Measurements from ENCODE around the gene LSAMP. TPM values are rescaled to one million over a fixed set of nuclear protein-coding genes. Genes with fewer than 3 reads are reported as not detected.

LSAMP gene
- total RNA-seq, 1 donor from 2014 or later, result 30.1 TPM

DNA sequence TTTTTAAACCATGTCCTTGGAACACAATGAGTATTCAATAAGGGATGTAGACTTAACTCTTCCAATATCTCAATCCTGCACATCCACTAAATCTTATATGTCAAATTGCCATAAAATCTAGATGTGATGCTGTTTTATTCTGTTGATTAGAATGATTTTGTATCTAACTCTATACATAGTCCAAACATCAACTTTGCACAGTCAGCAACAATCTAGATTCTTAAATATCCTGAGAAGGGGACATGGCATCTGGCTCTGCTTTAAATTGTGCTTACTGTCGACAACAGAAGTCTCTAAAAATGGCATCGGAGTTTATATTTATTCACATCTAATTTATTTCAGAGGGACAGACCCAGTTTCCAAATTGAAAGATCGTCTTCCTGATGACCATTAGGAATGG is 545.8 kb downstream of the LSAMP start:
- peaks cover 37% of the 10 kb centered on the region for H3K27me3 Mint-ChIP-seq (ENCODE audit: low read depth)
- TF ChIP-seq, protein P1, sequence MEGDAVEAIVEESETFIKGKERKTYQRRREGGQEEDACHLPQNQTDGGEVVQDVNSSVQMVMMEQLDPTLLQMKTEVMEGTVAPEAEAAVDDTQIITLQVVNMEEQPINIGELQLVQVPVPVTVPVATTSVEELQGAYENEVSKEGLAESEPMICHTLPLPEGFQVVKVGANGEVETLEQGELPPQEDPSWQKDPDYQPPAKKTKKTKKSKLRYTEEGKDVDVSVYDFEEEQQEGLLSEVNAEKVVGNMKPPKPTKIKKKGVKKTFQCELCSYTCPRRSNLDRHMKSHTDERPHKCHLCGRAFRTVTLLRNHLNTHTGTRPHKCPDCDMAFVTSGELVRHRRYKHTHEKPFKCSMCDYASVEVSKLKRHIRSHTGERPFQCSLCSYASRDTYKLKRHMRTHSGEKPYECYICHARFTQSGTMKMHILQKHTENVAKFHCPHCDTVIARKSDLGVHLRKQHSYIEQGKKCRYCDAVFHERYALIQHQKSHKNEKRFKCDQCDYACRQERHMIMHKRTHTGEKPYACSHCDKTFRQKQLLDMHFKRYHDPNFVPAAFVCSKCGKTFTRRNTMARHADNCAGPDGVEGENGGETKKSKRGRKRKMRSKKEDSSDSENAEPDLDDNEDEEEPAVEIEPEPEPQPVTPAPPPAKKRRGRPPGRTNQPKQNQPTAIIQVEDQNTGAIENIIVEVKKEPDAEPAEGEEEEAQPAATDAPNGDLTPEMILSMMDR (IDR thresholded peaks at IDR 0.05; ENCODE audit: unreplicated experiment), result no peak

DNA sequence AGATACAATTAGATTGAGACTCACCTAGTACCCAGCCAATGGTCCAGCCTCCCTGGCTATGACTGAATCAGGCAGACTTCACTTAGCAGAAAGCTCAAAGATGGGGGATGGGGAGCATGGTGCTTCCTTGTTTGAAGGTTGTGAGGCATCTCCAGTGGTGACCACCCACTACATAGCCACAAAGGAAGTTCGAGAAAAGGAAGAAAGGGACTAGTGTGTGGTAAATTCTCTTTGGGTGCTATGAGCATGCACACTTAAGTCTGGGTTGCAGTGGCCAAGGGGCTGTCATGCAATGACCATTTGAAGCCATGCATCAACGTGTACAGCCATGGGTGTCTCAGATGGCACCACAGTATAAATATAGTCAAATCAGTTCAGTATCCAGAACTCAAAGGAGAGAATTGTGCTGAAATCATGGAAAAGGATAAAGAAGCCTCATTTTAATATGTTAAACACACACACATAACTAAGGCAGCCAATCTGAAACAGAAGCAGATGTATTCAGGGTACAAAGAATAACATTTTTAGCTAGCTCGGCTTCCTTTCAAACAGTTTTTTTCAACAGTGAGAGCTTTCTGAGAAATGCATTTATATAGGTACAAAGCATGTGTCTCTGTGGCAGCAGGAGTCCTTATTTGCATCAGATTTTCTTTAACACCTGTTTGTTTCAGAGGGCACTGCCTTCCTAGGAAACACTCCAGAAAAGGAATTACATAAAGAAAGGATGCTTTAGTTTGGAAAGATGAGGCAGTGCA is 546.5 kb downstream of the LSAMP start:
- Mint-ChIP-seq H3K36me3 (no peaks in the 10 kb centered on the region), H3K4me1 (no peaks in the 10 kb centered on the region), H3K4me3 (no peak overlapping the region), H3K27me3 (ENCODE audit: low read depth) (peaks cover 38% of the 10 kb centered on the region), H3K27ac (no peak overlapping the region), H3K9me3 (no peaks in the 10 kb centered on the region)
- DNase-seq (ENCODE audit: low spot score in 2 of 2, unreplicated experiment in 2 of 2), result no peak
- TF ChIP-seq, protein P1 (IDR thresholded peaks at IDR 0.05; ENCODE audit: unreplicated experiment), result no peak

More for the DNA sequence above, 545.8 kb downstream of the LSAMP start:
- Mint-ChIP-seq H3K36me3 (no peaks in the 10 kb centered on the region), H3K27ac (no peak overlapping the region), H3K9me3 (no peaks in the 10 kb centered on the region), H3K4me3 (no peak overlapping the region), H3K4me1 (no peaks in the 10 kb centered on the region)
- no peak for DNase-seq (ENCODE audit: low spot score in 2 of 2, unreplicated experiment in 2 of 2)

DNA sequence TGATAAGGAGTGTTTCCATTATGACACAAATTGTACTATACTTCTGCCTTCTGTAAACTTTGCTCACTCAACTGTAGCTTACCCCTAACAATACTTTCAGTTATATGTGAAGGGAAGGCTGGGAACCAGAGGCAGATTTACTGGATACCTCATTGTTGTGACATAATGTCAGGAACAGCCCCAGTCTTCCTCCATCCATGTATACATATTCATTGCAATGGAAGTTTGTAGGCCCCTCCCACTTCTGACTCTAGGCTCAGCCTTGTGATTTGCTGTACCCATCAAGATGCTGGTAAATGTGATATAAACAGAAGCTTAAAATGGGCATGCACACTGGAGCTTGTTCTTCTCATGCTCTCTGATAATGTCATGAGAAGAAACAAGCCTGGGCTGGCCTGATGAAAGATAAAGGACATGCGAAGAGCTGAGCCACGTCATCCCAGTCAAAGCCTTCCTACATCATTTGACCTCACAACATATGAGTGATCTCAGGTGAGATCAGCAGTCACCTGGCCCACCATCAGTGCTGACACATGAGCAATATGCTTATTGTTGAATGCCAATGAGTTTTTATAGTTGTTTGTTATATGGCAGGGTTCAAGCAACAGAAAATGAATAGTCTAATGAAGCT is 554.2 kb downstream of the LSAMP start:
- TF ChIP-seq, protein P1 (IDR thresholded peaks at IDR 0.05; ENCODE audit: unreplicated experiment), result no peak
- no peaks in the 10 kb centered on the region for H3K9me3 Mint-ChIP-seq
- peaks cover 30% of the 10 kb centered on the region for H3K27me3 Mint-ChIP-seq (ENCODE audit: low read depth)
- no peaks in the 10 kb centered on the region for H3K36me3 Mint-ChIP-seq
- no peak overlapping the region for H3K27ac Mint-ChIP-seq
- no peak for DNase-seq (ENCODE audit: low spot score in 2 of 2, unreplicated experiment in 2 of 2)
- H3K4me3 Mint-ChIP-seq, result no peak overlapping the region
- H3K4me1 Mint-ChIP-seq, result no peaks in the 10 kb centered on the region

GRCh38 chr3:115890579-115890978 is 554.7 kb downstream of the LSAMP start:
- no peaks in the 10 kb centered on the region for H3K4me1 Mint-ChIP-seq
- TF ChIP-seq, protein P1 (IDR thresholded peaks at IDR 0.05; ENCODE audit: unreplicated experiment), result no peak
- H3K4me3 Mint-ChIP-seq, result no peak overlapping the region
- no peaks in the 10 kb centered on the region for H3K9me3 Mint-ChIP-seq
- H3K27me3 Mint-ChIP-seq (ENCODE audit: low read depth), result peaks cover 28% of the 10 kb centered on the region
- no peak for DNase-seq (ENCODE audit: low spot score in 2 of 2, unreplicated experiment in 2 of 2)
- H3K27ac Mint-ChIP-seq, result no peak overlapping the region
- H3K36me3 Mint-ChIP-seq, result no peaks in the 10 kb centered on the region

GRCh38 chr3:115885621-115886020 is 559.7 kb downstream of the LSAMP start:
- no peak for DNase-seq (ENCODE audit: low spot score in 2 of 2, unreplicated experiment in 2 of 2)
- H3K36me3 Mint-ChIP-seq, result no peaks in the 10 kb centered on the region
- H3K4me1 Mint-ChIP-seq, result no peaks in the 10 kb centered on the region
- H3K9me3 Mint-ChIP-seq, result no peaks in the 10 kb centered on the region
- TF ChIP-seq, protein P1 (IDR thresholded peaks at IDR 0.05; ENCODE audit: unreplicated experiment), result no peak
- H3K27me3 Mint-ChIP-seq (ENCODE audit: low read depth), result peaks cover 36% of the 10 kb centered on the region
- H3K27ac Mint-ChIP-seq, result no peak overlapping the region
- H3K4me3 Mint-ChIP-seq, result no peak overlapping the region
